Type B pancreatic cell (in vitro differentiated cells): ENCODE measurements around the gene SCRN1. TPM values are rescaled to one million over a fixed set of nuclear protein-coding genes. Genes with fewer than 3 reads are reported as not detected.
A peak's percentile ranks its signal among the peaks of the same experiment; 100 is the strongest.

Experiments
- DNase-seq: peaks from one replicate; pipeline ENCODE4 v3.0.0; 2021; ENCODE audit warnings: mixed read lengths; ENCODE audit not compliant: unreplicated experiment; ENCODE audit errors: extremely low spot score
- H3K27ac Mint-ChIP-seq: 2 replicates; pipeline ENCODE4 v1.8.0; 2021; ENCODE audit warnings: mild to moderate bottlenecking, mixed read lengths
- H3K27me3 Mint-ChIP-seq: 2 replicates; pipeline ENCODE4 v1.8.0; 2021; ENCODE audit warnings: mixed read lengths
- H3K36me3 Mint-ChIP-seq: 2 replicates; pipeline ENCODE4 v1.8.0; 2021; ENCODE audit warnings: mixed read lengths
- H3K4me1 Mint-ChIP-seq: one replicate; pipeline ENCODE4 v1.8.0; 2021; ENCODE audit warnings: mixed read lengths; ENCODE audit not compliant: unreplicated experiment
- H3K4me3 Mint-ChIP-seq: 2 replicates; pipeline ENCODE4 v1.8.0; 2021; ENCODE audit warnings: mild to moderate bottlenecking, mixed read lengths
- H3K9me3 Mint-ChIP-seq: 2 replicates; pipeline ENCODE4 v1.8.0; 2021; ENCODE audit warnings: mixed read lengths
- total RNA-seq: library from RNA; stranded (reverse); gene quantifications from 2 replicates; pipeline ENCODE4 v1.2.1, GENCODE V29; 2021; ENCODE audit warnings: low replicate concordance
- TF ChIP-seq, protein P1 (sequence below): fragments of 200-600 bp; sonication (generic); conservative IDR thresholded peaks from 2 replicates; pipeline ENCODE4 v1.5.0; 2021; ENCODE audit warnings: antibody characterized with exemption, mild to moderate bottlenecking

Gene SCRN1
- total RNA-seq, 1 donor from 2014 or later, result 62.7 TPM

DNA sequence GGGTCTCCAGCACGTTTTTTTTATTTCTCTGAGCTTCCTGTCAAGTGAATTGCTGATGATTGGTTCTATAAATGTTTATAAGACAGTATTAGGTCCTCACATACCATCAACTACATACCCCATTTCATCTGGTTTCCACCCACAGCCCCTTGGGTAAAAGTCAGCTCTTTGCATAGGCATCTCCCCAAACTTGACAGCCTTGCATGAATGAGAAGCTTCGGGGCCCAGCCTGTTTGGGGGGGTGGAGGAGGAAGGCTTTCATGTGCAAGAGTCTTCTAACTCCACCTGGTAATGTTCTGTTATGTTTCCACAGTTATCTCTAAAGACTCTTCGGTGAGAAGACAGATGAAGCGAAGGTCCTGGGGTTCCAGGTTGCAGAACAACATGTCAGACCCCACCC lies 75.4 kb downstream of the SCRN1 start:
- peaks cover 6% of the 10 kb centered on the region for H3K4me1 Mint-ChIP-seq
- DNase-seq, result no peak
- H3K9me3 Mint-ChIP-seq, result no peaks in the 10 kb centered on the region
- no peak overlapping the region for H3K27ac Mint-ChIP-seq
- H3K36me3 Mint-ChIP-seq, result peaks cover 3% of the 10 kb centered on the region
- TF ChIP-seq, protein P1, sequence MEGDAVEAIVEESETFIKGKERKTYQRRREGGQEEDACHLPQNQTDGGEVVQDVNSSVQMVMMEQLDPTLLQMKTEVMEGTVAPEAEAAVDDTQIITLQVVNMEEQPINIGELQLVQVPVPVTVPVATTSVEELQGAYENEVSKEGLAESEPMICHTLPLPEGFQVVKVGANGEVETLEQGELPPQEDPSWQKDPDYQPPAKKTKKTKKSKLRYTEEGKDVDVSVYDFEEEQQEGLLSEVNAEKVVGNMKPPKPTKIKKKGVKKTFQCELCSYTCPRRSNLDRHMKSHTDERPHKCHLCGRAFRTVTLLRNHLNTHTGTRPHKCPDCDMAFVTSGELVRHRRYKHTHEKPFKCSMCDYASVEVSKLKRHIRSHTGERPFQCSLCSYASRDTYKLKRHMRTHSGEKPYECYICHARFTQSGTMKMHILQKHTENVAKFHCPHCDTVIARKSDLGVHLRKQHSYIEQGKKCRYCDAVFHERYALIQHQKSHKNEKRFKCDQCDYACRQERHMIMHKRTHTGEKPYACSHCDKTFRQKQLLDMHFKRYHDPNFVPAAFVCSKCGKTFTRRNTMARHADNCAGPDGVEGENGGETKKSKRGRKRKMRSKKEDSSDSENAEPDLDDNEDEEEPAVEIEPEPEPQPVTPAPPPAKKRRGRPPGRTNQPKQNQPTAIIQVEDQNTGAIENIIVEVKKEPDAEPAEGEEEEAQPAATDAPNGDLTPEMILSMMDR, result no peak
- H3K27me3 Mint-ChIP-seq, result no peaks in the 10 kb centered on the region
- H3K4me3 Mint-ChIP-seq, result no peak overlapping the region

DNA sequence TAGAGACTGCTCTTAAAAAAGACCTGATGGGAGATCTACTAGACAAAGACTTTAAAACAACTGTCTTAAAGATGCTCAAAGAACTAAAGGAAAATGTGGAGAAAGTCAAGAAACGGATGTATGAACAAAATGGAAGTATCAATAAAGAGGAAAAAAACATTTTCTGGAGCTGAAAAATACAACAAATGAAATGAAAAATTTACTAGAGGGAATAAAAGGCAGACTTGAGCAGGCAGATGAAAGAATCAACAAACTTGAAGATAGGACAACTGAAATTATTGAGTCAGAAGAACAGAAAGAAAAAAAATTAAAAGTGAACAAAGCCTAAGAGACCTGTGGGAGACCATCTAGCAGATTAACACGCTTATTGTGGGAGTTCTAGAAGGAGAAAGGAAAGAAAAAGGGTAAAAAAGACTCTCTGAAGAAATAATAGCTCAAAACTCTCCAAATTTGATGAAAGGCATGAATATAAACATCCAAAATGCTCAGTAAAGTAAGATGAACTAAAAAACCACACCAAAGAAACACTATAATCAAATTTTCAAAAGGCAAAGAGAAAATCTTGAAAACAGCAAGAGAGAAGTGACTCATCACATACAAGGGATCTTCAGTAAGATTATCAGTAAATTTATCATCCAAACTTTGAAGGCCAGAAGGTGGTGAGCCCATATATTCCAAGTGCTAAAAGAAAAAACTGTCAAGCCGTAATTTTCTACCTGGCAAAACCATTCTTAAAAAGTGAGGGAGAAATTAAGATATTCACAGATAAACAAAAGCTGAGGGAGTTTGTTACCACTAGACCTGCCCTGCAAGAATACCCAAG lies 83.2 kb downstream of the SCRN1 start:
- DNase-seq, result no peak
- Mint-ChIP-seq H3K36me3 (peaks cover 9% of the 10 kb centered on the region), H3K27ac (no peak overlapping the region), H3K9me3 (peaks cover 12% of the 10 kb centered on the region), H3K4me1 (no peaks in the 10 kb centered on the region), H3K4me3 (no peak overlapping the region), H3K27me3 (no peaks in the 10 kb centered on the region)
- TF ChIP-seq, protein P1, result no peak

DNA sequence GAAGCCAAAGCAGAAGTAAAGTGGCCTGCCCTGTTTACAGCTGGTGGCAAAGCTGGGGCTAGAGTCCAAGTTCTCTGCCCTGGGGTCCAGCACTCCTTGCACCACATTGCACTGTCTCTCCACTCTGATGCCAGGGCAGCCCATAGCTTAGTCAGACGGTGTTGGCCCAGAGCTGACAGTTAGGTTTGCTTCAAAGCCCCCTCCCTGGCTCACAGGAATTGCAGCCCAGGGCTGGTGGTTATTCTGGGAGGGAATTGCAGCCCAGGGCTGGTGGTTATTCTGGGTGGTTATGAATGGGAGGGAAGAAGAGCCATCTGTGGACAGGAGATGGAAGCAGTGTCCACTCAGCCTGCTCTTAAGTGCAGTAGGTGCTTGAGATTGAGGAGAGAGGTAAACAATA lies 88.9 kb downstream of the SCRN1 start:
- DNase-seq, result no peak
- TF ChIP-seq, protein P1, result no peak
- Mint-ChIP-seq H3K36me3 (peaks cover 10% of the 10 kb centered on the region), H3K4me3 (no peak overlapping the region), H3K27ac (no peak overlapping the region), H3K4me1 (no peaks in the 10 kb centered on the region), H3K9me3 (peaks cover 12% of the 10 kb centered on the region), H3K27me3 (no peaks in the 10 kb centered on the region)

DNA sequence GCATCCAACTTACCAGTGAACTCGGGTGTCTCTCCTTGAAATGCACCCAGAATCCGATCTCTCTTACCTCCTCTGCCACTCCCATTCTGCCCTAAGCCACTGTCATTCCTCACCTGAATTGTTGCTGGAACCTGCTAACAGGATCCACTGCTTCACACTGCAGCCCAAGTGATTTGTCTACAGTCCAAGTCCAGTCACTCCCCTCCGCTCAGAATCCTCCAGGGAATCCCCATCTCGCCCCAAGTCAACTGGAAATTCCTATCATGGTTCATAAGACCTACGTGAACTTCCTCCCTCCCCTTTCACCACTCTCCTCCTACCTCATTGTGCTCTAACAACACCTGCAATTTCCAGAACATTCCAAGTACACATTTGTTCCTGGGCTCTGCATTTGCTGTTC lies 91.3 kb downstream of the SCRN1 start:
- H3K9me3 Mint-ChIP-seq, result peaks cover 12% of the 10 kb centered on the region
- peaks cover 5% of the 10 kb centered on the region for H3K36me3 Mint-ChIP-seq

DNA sequence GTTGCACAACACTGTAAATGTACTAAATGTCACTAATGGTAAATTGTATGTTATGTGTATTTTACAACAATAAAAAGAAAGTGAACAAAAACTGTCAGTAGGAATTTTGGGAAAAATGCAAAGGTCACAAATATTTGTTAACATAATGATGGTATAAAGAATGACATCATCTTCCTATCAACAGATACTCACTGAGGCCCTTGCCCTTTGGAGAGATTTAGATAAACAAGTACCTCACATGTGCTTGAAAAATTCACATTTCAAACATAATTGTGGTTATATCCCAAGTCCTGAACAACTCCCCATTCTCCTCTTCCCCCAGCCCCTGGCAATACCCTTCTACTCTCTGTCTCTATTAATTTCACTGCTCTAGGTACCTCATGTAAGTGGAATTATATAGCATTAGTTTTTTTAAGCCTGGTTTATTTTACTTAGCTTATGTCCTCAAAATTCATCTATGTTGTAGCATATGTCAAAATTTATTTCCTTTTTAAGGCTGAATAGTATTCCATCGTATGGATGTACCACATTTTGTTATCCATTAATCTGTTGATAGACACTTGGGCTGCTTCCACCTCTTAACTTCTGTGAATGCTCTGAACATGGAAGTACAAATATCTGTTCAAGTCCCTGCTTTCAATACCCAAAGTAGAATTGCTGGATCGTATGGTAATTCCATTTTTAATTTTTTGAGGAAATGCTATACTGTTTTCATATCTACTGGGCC lies 92.8 kb downstream of the SCRN1 start:
- DNase-seq, result no peak
- Mint-ChIP-seq H3K4me3 (no peak overlapping the region), H3K4me1 (no peaks in the 10 kb centered on the region), H3K36me3 (peaks cover 5% of the 10 kb centered on the region), H3K27me3 (no peaks in the 10 kb centered on the region), H3K9me3 (peaks cover 12% of the 10 kb centered on the region), H3K27ac (no peak overlapping the region)
- TF ChIP-seq, protein P1, result no peak

More for the DNA sequence above, 91.3 kb downstream of the SCRN1 start:
- Mint-ChIP-seq H3K27me3 (no peaks in the 10 kb centered on the region), H3K4me3 (no peak overlapping the region), H3K27ac (peak overlapping the region; percentile 66), H3K4me1 (no peaks in the 10 kb centered on the region)
- TF ChIP-seq, protein P1, result no peak
- DNase-seq, result no peak
